ENCODE results near the gene CMTM1. TPM values are rescaled to one million over a fixed set of nuclear protein-coding genes. Genes with fewer than 3 reads are reported as not detected.

The CMTM1 gene
- total RNA-seq, 1 experiment from 2014 or later: 5.2 TPM

- TF ChIP-seq EZH2phosphoT487 (IDR thresholded peaks at IDR 0.05; ENCODE audit: borderline replicate concordance): no peak
- TF ChIP-seq SRF (IDR thresholded peaks at IDR 0.05; ENCODE audit: low read depth): no peak
- no peak for TF ChIP-seq SP1 (IDR thresholded peaks at IDR 0.05; ENCODE audit: low read depth)
- no peak for TF ChIP-seq EGR1 (IDR thresholded peaks at IDR 0.05; ENCODE audit: low read depth)
- TF ChIP-seq JUND (IDR thresholded peaks at IDR 0.05): no peak
Observed at GRCh38 chr16:66617010-66617434, 50.8 kb downstream of the CMTM1 start (continued).

GRCh38 chr16:66617728-66618127 is 51.5 kb downstream of the CMTM1 start:
- H3K9me3 ChIP-seq (ENCODE audit: control insufficient read depth in 1 of 2, insufficient read depth in 1 of 2, low read depth in 1 of 2, low read length in 2 of 2): no peaks in the 10 kb centered on the region
- no peak overlapping the region for H3K9ac ChIP-seq (ENCODE audit: low read length)
- RAD21 ChIA-PET (ENCODE audit: low non-redundant PET in 1 of 2, low total read pairs in 2 of 2, uncharacterized antibody in 2 of 2, unreplicated experiment in 2 of 2): no interaction called here
- H3K4me1 ChIP-seq (ENCODE audit: control insufficient read depth in 1 of 2, insufficient read depth in 2 of 2, low read length in 2 of 2): peaks cover 25 to 33% of the 10 kb centered on the region in 2 experiments
- POLR2A ChIA-PET: interaction anchor here (1.4 kb wide), 1 partner anchor 9 kb away, joined by 3 read pairs; no protein-coding TSS in a partner anchor
- no peak overlapping the region for H3K4me3 ChIP-seq (replicated peaks in 1 of 2; ENCODE audit: low read depth in 1 of 2, low read length in 2 of 2)
- H4K20me1 ChIP-seq (ENCODE audit: insufficient read depth): no peaks in the 10 kb centered on the region
- H2AFZ ChIP-seq (ENCODE audit: low read depth, low read length, poor library complexity, severe bottlenecking): no peak overlapping the region
- H3K27ac ChIP-seq (ENCODE audit: low read depth, low read length): no peak overlapping the region; the same call in 1 of the 2 replicates
- TF ChIP-seq CTCF (IDR thresholded peaks at IDR 0.05 in 2 of 3, conservative IDR thresholded peaks at IDR 0.05 in 1 of 3; ENCODE audit: borderline replicate concordance in 1 of 3, insufficient read depth in 1 of 3, low read depth in 2 of 3, low read length in 2 of 3) (no peak), SRF (IDR thresholded peaks at IDR 0.05; ENCODE audit: low read depth) (0 out of 2 replicates have a peak, but pooled peaks have one; percentile 9)
- CTCF ChIA-PET: interaction anchor here (4.3 kb wide), 1 partner anchor 9 kb away, joined by 41 read pairs; no protein-coding TSS in a partner anchor
- no peaks in the 10 kb centered on the region for H3K9me2 ChIP-seq (ENCODE audit: insufficient read depth)
- no peaks in the 10 kb centered on the region for H3K79me2 ChIP-seq (ENCODE audit: insufficient read depth, low read length)
- no peak for DNase-seq (ENCODE audit: low read depth, low spot score)
- peak overlapping the region; percentile 65; the same call in 1 of the 2 replicates for H3K4me2 ChIP-seq (ENCODE audit: low read length)
- intact Hi-C loops (cut with micrococcal nuclease): no loop called here
- no peaks in the 10 kb centered on the region for H3K27me3 ChIP-seq (ENCODE audit: insufficient read depth, low read length)
- ATAC-seq: no peak
- peaks cover 6 to 18% of the 10 kb centered on the region in 2 experiments; a peak in 2 of 4 replicates for H3K36me3 ChIP-seq (ENCODE audit: control insufficient read depth in 1 of 2, insufficient read depth in 2 of 2, low read length in 2 of 2)
- BruUV-seq (replicated peaks): no TSS peak
